HEK293 (cell line): Measurements from ENCODE around the gene COL4A1.
A peak's percentile ranks its signal among the peaks of the same experiment; 100 is the strongest.

Experiments
- CTCF ChIA-PET: fragments of 350-600 bp; formaldehyde crosslinking; extraction: SDS; loops from one replicate; lab custom pipeline; 2021; ENCODE audit warnings: antibody characterized with exemption; lab: Yijun Ruan, JAX
- POLR2A ChIA-PET: fragments of 300-600 bp; formaldehyde crosslinking; extraction: SDS; loops from one replicate; lab custom pipeline; 2020; ENCODE audit warnings: antibody characterized with exemption, inconsistent platforms; lab: Yijun Ruan, JAX
- H3K27ac ChIP-seq: fragments of 200-500 bp; sonication (Bioruptor generic); 2 replicates; pipeline ENCODE4 v1.5.1; 2014; ENCODE audit warnings: low read depth, low read length, control low read depth, inconsistent platforms; ENCODE audit errors: extremely low read depth
- H3K36me3 ChIP-seq, 2 experiments: fragments of 200-500 bp in 1 of 2; sonication (Bioruptor generic) in 1 of 2; 1 replicate in 1 of 2; 2 replicates in 1 of 2; pipeline ENCODE4 v1.5.1; 2014 to 2017; ENCODE audit warnings: inconsistent platforms in 2 of 2, low read length in 2 of 2; ENCODE audit not compliant: control insufficient read depth in 2 of 2, insufficient read depth in 1 of 2
- H3K4me1 ChIP-seq: fragments of 200-500 bp; sonication (Bioruptor generic); 2 replicates; pipeline ENCODE4 v1.5.1; 2014; ENCODE audit warnings: mild to moderate bottlenecking, low read length, inconsistent platforms; ENCODE audit not compliant: control insufficient read depth, insufficient read depth
- H3K4me3 ChIP-seq: 2 replicates; pipeline ENCODE4 v1.5.1; 2011; ENCODE audit warnings: low read depth, mild to moderate bottlenecking, control low read depth, low read length, moderate library complexity
- H3K9me3 ChIP-seq: fragments of 200-500 bp; sonication (Bioruptor generic); 2 replicates; pipeline ENCODE4 v1.5.1; 2014; ENCODE audit warnings: low read depth, low read length, inconsistent platforms; ENCODE audit not compliant: control insufficient read depth, insufficient read depth
- MYNN ChIP-seq: fragments of 450-650 bp; formaldehyde crosslinking; IDR thresholded peaks from 2 replicates; pipeline ENCODE4 v1.5.1; 2016; ENCODE audit warnings: missing biosample characterization, missing genetic modification characterization, borderline replicate concordance
- RBAK ChIP-seq: fragments of 450-650 bp; formaldehyde crosslinking; IDR thresholded peaks from 2 replicates; pipeline ENCODE4 v1.5.1; 2016; ENCODE audit warnings: missing biosample characterization, missing genetic modification characterization
- SCRT1 ChIP-seq: fragments of 450-650 bp; formaldehyde crosslinking; IDR thresholded peaks from 2 replicates; pipeline ENCODE4 v1.5.1; 2016; ENCODE audit warnings: missing biosample characterization, missing genetic modification characterization, borderline replicate concordance
- SCRT2 ChIP-seq: fragments of 450-650 bp; formaldehyde crosslinking; IDR thresholded peaks from 2 replicates; pipeline ENCODE4 v1.5.1; 2016; ENCODE audit warnings: missing biosample characterization, missing genetic modification characterization
- ZBTB1 ChIP-seq: fragments of 450-650 bp; formaldehyde crosslinking; IDR thresholded peaks from 2 replicates; pipeline ENCODE4 v1.5.1; 2016; ENCODE audit warnings: missing biosample characterization, missing genetic modification characterization
- ZBTB17 ChIP-seq: fragments of 450-650 bp; formaldehyde crosslinking; IDR thresholded peaks from 2 replicates; pipeline ENCODE4 v1.5.1; 2016; ENCODE audit warnings: missing biosample characterization, missing genetic modification characterization
- ZIC2 ChIP-seq: fragments of 450-650 bp; formaldehyde crosslinking; IDR thresholded peaks from 2 replicates; pipeline ENCODE4 v1.5.1; 2016; ENCODE audit warnings: missing biosample characterization, missing genetic modification characterization
- ZNF2 ChIP-seq: fragments of 450-650 bp; formaldehyde crosslinking; IDR thresholded peaks from 2 replicates; pipeline ENCODE4 v1.5.1; 2016; ENCODE audit warnings: missing biosample characterization, missing genetic modification characterization
- ZNF221 ChIP-seq: fragments of 450-650 bp; formaldehyde crosslinking; IDR thresholded peaks from 2 replicates; pipeline ENCODE4 v1.5.1; 2017; ENCODE audit warnings: missing biosample characterization, missing genetic modification characterization, borderline replicate concordance
- ZNF23 ChIP-seq: fragments of 450-650 bp; formaldehyde crosslinking; IDR thresholded peaks from 2 replicates; pipeline ENCODE4 v1.5.1; 2016; ENCODE audit warnings: missing biosample characterization, missing genetic modification characterization, borderline replicate concordance
- ZNF239 ChIP-seq: fragments of 450-650 bp; formaldehyde crosslinking; IDR thresholded peaks from 2 replicates; pipeline ENCODE4 v1.5.1; 2016; ENCODE audit warnings: missing biosample characterization, missing genetic modification characterization
- ZNF404 ChIP-seq: fragments of 450-650 bp; formaldehyde crosslinking; IDR thresholded peaks from 2 replicates; pipeline ENCODE4 v1.5.1; 2017; ENCODE audit warnings: missing biosample characterization, missing genetic modification characterization
- ZNF433 ChIP-seq: fragments of 450-650 bp; formaldehyde crosslinking; IDR thresholded peaks from 2 replicates; pipeline ENCODE4 v1.5.1; 2016; ENCODE audit warnings: missing biosample characterization, missing genetic modification characterization, low read depth
- ZNF529 ChIP-seq: fragments of 450-650 bp; formaldehyde crosslinking; IDR thresholded peaks from 2 replicates; pipeline ENCODE4 v1.5.1; 2017; ENCODE audit warnings: missing genetic modification characterization, missing biosample characterization; ENCODE audit not compliant: insufficient replicate concordance
- ZNF785 ChIP-seq: fragments of 450-650 bp; formaldehyde crosslinking; IDR thresholded peaks from 2 replicates; pipeline ENCODE4 v1.5.1; 2016; ENCODE audit warnings: missing biosample characterization, missing genetic modification characterization
- ZSCAN30 ChIP-seq: fragments of 450-650 bp; IDR thresholded peaks from 2 replicates; pipeline ENCODE4 v1.5.1; 2018; ENCODE audit warnings: missing biosample characterization, mild to moderate bottlenecking, missing genetic modification characterization, moderate library complexity
- TF ChIP-seq, protein P1 (sequence below): fragments of 450-650 bp; formaldehyde crosslinking; IDR thresholded peaks from 2 replicates; pipeline ENCODE4 v1.5.1; 2016; ENCODE audit warnings: missing biosample characterization, missing genetic modification characterization
- TF ChIP-seq, protein P2 (sequence below): fragments of 450-650 bp; formaldehyde crosslinking; IDR thresholded peaks from 2 replicates; pipeline ENCODE4 v1.5.1; 2016; ENCODE audit warnings: missing biosample characterization, missing genetic modification characterization
- TF ChIP-seq, protein P3 (sequence below): fragments of 450-650 bp; IDR thresholded peaks from 2 replicates; pipeline ENCODE4 v1.5.1; 2018; ENCODE audit warnings: missing biosample characterization, mild to moderate bottlenecking, missing genetic modification characterization

COL4A1 gene

DNA sequence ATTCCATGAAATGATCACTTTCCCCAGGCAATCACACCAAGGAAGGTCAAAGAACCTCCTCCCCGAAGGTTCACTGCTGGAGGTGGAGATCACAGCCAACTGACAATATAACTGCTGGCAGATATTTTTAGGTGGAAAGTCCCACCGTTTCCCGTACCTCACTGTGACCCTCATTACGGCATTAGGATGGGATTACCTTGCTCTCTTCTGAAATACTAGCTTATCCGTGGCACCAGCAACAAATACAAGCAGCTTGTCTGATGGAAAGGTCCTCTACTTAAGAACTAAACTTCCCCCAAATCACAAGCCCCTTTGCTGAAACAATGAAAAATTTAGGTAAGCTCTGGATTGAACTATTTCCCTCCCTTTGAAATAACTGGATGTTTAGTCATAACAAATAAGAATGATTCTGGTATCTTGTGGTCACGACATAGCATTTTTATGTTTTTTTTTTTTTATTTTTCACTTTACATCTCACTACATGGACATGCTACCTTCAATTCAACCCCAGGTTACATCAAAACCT is 178.9 kb downstream of the COL4A1 start:
- Histone ChIP-seq H3K4me3 (no peak overlapping the region), H3K27ac (no peak overlapping the region), H3K9me3 (no peaks in the 10 kb centered on the region), H3K4me1 (no peaks in the 10 kb centered on the region), H3K36me3 (no peaks in the 10 kb centered on the region)
- POLR2A ChIA-PET = no interaction called here
- TF ChIP-seq, protein P1, sequence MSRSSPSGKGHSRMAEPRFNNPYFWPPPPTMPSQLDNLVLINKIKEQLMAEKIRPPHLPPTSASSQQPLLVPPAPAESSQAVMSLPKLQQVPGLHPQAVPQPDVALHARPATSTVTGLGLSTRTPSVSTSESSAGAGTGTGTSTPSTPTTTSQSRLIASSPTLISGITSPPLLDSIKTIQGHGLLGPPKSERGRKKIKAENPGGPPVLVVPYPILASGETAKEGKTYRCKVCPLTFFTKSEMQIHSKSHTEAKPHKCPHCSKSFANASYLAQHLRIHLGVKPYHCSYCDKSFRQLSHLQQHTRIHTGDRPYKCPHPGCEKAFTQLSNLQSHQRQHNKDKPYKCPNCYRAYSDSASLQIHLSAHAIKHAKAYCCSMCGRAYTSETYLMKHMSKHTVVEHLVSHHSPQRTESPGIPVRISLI (tag by site-specific recombination) = no peak
- TF ChIP-seq ZBTB1 (tag by site-specific recombination) (no peak), ZNF433 (no peak), ZNF529 (tag by site-specific recombination) (no peak), SCRT1 (tag by site-specific recombination) (no peak), ZSCAN30 (tag by site-specific recombination) (no peak), ZNF404 (no peak)
- CTCF ChIA-PET = interaction anchor here (0.8 kb wide), 1 partner anchor 9 kb away, joined by 5 read pairs; no protein-coding TSS in a partner anchor

DNA sequence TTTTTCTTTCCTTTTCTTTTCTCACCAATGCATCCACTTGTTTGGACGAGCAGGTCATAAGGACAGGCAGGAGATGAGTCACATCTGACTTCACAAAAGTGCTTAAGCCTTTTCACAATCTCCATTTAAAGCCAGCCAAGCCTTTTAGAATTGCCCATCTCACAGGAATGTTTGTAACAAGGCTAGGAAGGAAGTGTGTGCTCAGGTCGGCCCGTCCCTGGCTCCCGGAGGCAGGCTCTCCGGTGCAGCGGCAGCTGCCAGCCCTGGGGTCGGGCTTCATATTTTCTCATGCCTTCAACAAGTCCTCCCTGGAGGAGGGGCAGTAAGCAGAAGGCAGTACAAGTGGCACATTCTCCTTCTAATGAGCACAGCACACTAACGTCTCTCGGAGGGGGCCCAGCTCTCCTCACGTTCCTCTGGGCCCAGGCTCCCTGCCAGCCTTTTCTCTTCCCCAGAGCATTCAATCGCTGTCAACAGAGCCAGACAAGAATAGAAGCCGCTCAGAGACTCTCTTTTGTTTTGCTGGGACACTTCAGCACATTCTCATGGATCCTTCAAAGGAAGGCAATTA is 180.5 kb downstream of the COL4A1 start:
- Histone ChIP-seq H3K4me3 (no peak overlapping the region), H3K36me3 (no peaks in the 10 kb centered on the region), H3K9me3 (no peaks in the 10 kb centered on the region), H3K27ac (no peak overlapping the region), H3K4me1 (no peaks in the 10 kb centered on the region)
- ChIA-PET POLR2A (no interaction called here), CTCF (no interaction called here)
- no peak for TF ChIP-seq ZNF221
- TF ChIP-seq SCRT2 (tag by site-specific recombination) = 0 out of 2 replicates have a peak, but pooled peaks have one; percentile 23

DNA sequence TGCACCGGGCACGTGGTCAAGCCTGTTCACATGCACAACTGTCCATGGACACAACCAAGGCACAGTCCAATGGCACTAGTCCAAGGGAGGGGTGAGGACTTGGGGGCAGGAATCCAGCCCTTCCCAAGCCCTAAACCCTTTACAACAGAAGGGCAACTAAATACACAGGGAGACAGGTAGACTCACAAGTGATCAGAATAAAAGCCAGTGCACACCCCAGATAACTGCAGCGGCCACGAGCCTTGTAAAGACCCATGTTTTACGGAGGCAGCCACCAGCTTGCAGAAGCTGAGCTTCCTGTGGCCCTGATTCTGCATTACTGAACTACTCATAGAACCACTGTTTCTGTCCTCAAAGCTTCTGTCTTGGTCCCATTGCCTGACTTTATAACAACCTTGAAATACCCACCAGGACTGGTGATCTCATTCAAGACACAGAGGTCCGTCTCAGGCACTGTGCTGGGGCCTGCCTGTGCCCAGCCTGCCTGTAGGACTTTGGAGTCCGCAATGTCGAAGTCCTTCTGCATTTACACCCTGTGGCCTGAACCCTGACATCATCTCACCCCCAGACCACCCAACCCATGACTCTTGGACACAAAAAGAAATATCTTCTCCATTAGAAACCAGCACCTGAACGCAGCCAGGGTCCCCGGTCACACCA is 181.2 kb downstream of the COL4A1 start:
- H3K36me3 ChIP-seq = no peaks in the 10 kb centered on the region
- POLR2A ChIA-PET = no interaction called here
- H3K27ac ChIP-seq = no peak overlapping the region
- no peaks in the 10 kb centered on the region for H3K9me3 ChIP-seq
- no peak overlapping the region for H3K4me3 ChIP-seq
- no peaks in the 10 kb centered on the region for H3K4me1 ChIP-seq
- TF ChIP-seq ZNF221 (no peak), ZBTB17 (tag by site-specific recombination) (no peak), ZNF239 (tag by site-specific recombination) (no peak), RBAK (tag by site-specific recombination) (no peak), ZNF2 (tag by site-specific recombination) (no peak), MYNN (tag by site-specific recombination) (no peak), ZIC2 (tag by site-specific recombination) (no peak), ZNF785 (no peak), ZNF23 (no peak)
- TF ChIP-seq, protein P1 (tag by site-specific recombination) = no peak
- TF ChIP-seq, protein P2, sequence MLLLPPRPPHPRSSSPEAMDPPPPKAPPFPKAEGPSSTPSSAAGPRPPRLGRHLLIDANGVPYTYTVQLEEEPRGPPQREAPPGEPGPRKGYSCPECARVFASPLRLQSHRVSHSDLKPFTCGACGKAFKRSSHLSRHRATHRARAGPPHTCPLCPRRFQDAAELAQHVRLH = no peak
- TF ChIP-seq, protein P3, sequence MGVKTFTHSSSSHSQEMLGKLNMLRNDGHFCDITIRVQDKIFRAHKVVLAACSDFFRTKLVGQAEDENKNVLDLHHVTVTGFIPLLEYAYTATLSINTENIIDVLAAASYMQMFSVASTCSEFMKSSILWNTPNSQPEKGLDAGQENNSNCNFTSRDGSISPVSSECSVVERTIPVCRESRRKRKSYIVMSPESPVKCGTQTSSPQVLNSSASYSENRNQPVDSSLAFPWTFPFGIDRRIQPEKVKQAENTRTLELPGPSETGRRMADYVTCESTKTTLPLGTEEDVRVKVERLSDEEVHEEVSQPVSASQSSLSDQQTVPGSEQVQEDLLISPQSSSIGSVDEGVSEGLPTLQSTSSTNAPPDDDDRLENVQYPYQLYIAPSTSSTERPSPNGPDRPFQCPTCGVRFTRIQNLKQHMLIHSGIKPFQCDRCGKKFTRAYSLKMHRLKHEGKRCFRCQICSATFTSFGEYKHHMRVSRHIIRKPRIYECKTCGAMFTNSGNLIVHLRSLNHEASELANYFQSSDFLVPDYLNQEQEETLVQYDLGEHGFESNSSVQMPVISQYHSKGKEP = no peak
- TF ChIP-seq, all 188 proteins: peak for 0
- CTCF ChIA-PET = interaction anchor here (0.6 kb wide), 1 partner anchor 107 kb away, joined by 3 read pairs; no protein-coding TSS in a partner anchor
